K562 (cell line): ENCODE measurements around the gene USP7. TPM values are rescaled to one million over a fixed set of nuclear protein-coding genes. Genes with fewer than 3 reads are reported as not detected.

Experiments
- ATAC-seq: fragments of 200-7000 bp; cut with Tn5 transposase; 3 replicates; pipeline ENCODE4 v1.9.1; 2020; ENCODE audit warnings: moderate library complexity
- BruUV-seq: library from RNA; stranded (reverse); fragments of 400-500 nt; replicated peaks from 2 replicates; lab custom pipeline; 2021; lab: Mats Ljungman, UMichigan
- CTCF ChIA-PET: fragments of 300-600 bp; formaldehyde crosslinking; extraction: SDS; loops from one replicate; lab custom pipeline; 2021; ENCODE audit warnings: low intra/inter-chr PET ratio; lab: Yijun Ruan, JAX
- POLR2A ChIA-PET: fragments of 300-600, 350-650 bp; sonication (Branson Sonifier 250); formaldehyde crosslinking; extraction: SDS; loops from one replicate; lab custom pipeline; 2021; ENCODE audit warnings: antibody characterized with exemption, inconsistent platforms; lab: Yijun Ruan, JAX
- DNase-seq, 4 experiments: peaks; one replicate each; pipeline versions ENCODE4 v3.0.0 to v3.0.0-alpha.2; 2011 to 2018; ENCODE audit warnings: low spot score in 3 of 4, mixed read lengths in 3 of 4; ENCODE audit errors: extremely low read depth in 1 of 4
- FAIRE-seq: peaks from 2 replicates; lab custom pipeline; 2011; peaks lifted over from hg19 to GRCh38; lab: Jason Lieb, UNC
- H2AFZ ChIP-seq: 2 replicates; pipeline ENCODE4 v1.6.0; 2011; ENCODE audit warnings: low read depth, low read length, control low read depth, inconsistent platforms
- H3K27ac ChIP-seq: fragments of 200-600 bp; 3 replicates; pipeline ENCODE4 v1.8.0; 2011; ENCODE audit warnings: low read depth, mild to moderate bottlenecking, control low read depth, inconsistent platforms, low read length, moderate library complexity, mixed read lengths; ENCODE audit errors: extremely low read depth
- H3K27me3 ChIP-seq, 2 experiments: fragments of 300-600 bp in 1 of 2; 2 replicates in 1 of 2; 3 replicates in 1 of 2; pipeline versions ENCODE4 v1.6.0 to v1.8.0; 2011; ENCODE audit warnings: inconsistent platforms in 2 of 2, low read length in 2 of 2, mild to moderate bottlenecking in 1 of 2, mixed read lengths in 1 of 2, moderate library complexity in 1 of 2; ENCODE audit not compliant: control insufficient read depth in 2 of 2, insufficient read depth in 2 of 2
- H3K36me3 ChIP-seq: fragments of 300-600 bp; 3 replicates; pipeline ENCODE4 v1.8.0; 2011; ENCODE audit warnings: mild to moderate bottlenecking, low read length, inconsistent platforms; ENCODE audit not compliant: control insufficient read depth, insufficient read depth
- H3K4me1 ChIP-seq, 2 experiments: fragments of 200-600 bp in 1 of 2; replicated peaks in 1 of 2; 2 replicates in 1 of 2; 3 replicates in 1 of 2; pipeline versions ENCODE4 v1.5.1 to v1.8.0; 2011; ENCODE audit warnings: inconsistent platforms in 2 of 2, low read length in 2 of 2, mild to moderate bottlenecking in 1 of 2, mixed read lengths in 1 of 2, moderate library complexity in 1 of 2; ENCODE audit not compliant: control insufficient read depth in 2 of 2, insufficient read depth in 2 of 2
- H3K4me2 ChIP-seq: 2 replicates; pipeline ENCODE4 v1.6.1; 2011; ENCODE audit warnings: low read length, control low read depth, inconsistent platforms, mixed read lengths; ENCODE audit not compliant: insufficient read depth
- H3K4me3 ChIP-seq: fragments of 200-600 bp; sonication (generic), shearing (Covaris generic); 2 replicates; pipeline ENCODE4 v1.5.1; 2016; ENCODE audit warnings: control low read depth, inconsistent platforms
- H3K79me2 ChIP-seq: fragments of 200-600 bp; 3 replicates; pipeline ENCODE4 v1.8.0; 2011; ENCODE audit warnings: low read length, inconsistent platforms; ENCODE audit not compliant: control insufficient read depth, insufficient read depth
- H3K9ac ChIP-seq, 2 experiments: 2 replicates each; pipeline versions ENCODE4 v1.6.0 to v1.6.1; 2011; ENCODE audit warnings: low read depth in 2 of 2, low read length in 2 of 2, control low read depth in 1 of 2, inconsistent platforms in 1 of 2, mild to moderate bottlenecking in 1 of 2, mixed read lengths in 1 of 2; ENCODE audit not compliant: insufficient read depth in 1 of 2
- H3K9me1 ChIP-seq: one replicate; pipeline ENCODE4 v1.6.0; 2011; ENCODE audit warnings: inconsistent platforms, mild to moderate bottlenecking, low read length, moderate library complexity; ENCODE audit not compliant: control insufficient read depth, insufficient read depth
- H3K9me3 ChIP-seq: replicated peaks from 2 replicates; pipeline ENCODE4 v1.5.1; 2011; ENCODE audit warnings: low read depth, low read length, inconsistent platforms; ENCODE audit not compliant: control insufficient read depth, insufficient read depth
- H4K20me1 ChIP-seq: replicated peaks from 2 replicates; pipeline ENCODE4 v1.6.1; 2011; ENCODE audit warnings: low read length, inconsistent platforms, mixed read lengths; ENCODE audit not compliant: control insufficient read depth, insufficient read depth
- POLR2B ChIP-seq: fragments of 450-650 bp; IDR thresholded peaks from 2 replicates; pipeline ENCODE4 v1.6.1; 2018; ENCODE audit warnings: low read depth; ENCODE audit not compliant: partially characterized antibody
- RBFOX2 ChIP-seq: fragments of 200-400 bp; formaldehyde crosslinking; IDR thresholded peaks from 2 replicates; pipeline ENCODE4 v1.6.1; 2017; ENCODE audit warnings: low read depth, mild to moderate bottlenecking, low read length, moderate library complexity
- U2AF2 ChIP-seq: fragments of 200-400 bp; formaldehyde crosslinking; optimal IDR thresholded peaks from 2 replicates; pipeline ENCODE3; 2017; ENCODE audit warnings: low read depth, mild to moderate bottlenecking, low read length
- ZNF277 ChIP-seq: fragments of 250-450 bp; sonication (Bioruptor Pico); IDR thresholded peaks from 2 replicates; pipeline ENCODE4 v1.8.0; 2022; ENCODE audit warnings: inconsistent platforms, mild to moderate bottlenecking, moderate library complexity, borderline replicate concordance
- ZNF436 ChIP-seq: fragments of 250-450, 450-650 bp; sonication (Bioruptor Pico); formaldehyde crosslinking; IDR thresholded peaks from 2 replicates; pipeline ENCODE4 v1.7.0; 2020; ENCODE audit warnings: mild to moderate bottlenecking
- ZNF79 ChIP-seq: fragments of 250-450 bp; sonication (Bioruptor Pico); IDR thresholded peaks from 2 replicates; pipeline ENCODE4 v1.4.0; 2020; ENCODE audit warnings: low read depth, mild to moderate bottlenecking, moderate library complexity
- WGBS: fragments of 100-300 bp; shearing (Covaris generic); methylation state at CpG from one replicate; pipeline ENCODE4 v1.1.6; 2016; ENCODE audit warnings: low coverage, mixed read lengths; ENCODE audit not compliant: insufficient coverage; ENCODE audit errors: missing lambda C conversion rate; 5-methylcytosine and 5-hydroxymethylcytosine counted together
- in situ Hi-C: fragments of 300-500 bp; cut with MboI; formaldehyde crosslinking; loops from 4 replicates; pipeline ENCODE4 v1.15.0; 2018; ENCODE audit warnings: inconsistent platforms, mixed read lengths
- intact Hi-C: fragments of 100-400 bp; cut with micrococcal nuclease; formaldehyde crosslinking; loops from 2 replicates; pipeline ENCODE4 v1.14.2; 2022
- polyA plus RNA-seq, 8 experiments: library from polyadenylated mRNA; depleted of rRNA in 4 of 8; stranded (reverse) in 5 of 8; unstranded in 3 of 8; fragments of >200 nt; fragmentation: Nextera tagmentation in 2 of 8; fragmentation: Illumina TruSeq in 1 of 8; extraction: Ambion mirVana in 2 of 8; extraction: Trizol in 1 of 8; gene quantifications; 2 replicates each; pipeline versions ENCODE4 v1.2.1 to v1.2.3, GENCODE V29; 2011 to 2014; ENCODE audit warnings: inconsistent platforms in 1 of 8, missing spikeins in 1 of 8
- total RNA-seq, 7 experiments: library from RNA; depleted of rRNA in 6 of 7; stranded (reverse); fragments of >200 nt in 6 of 7; fragmentation: Illumina TruSeq in 2 of 7; extraction: Trizol in 2 of 7; gene quantifications; 2 replicates each; pipeline versions ENCODE4 v1.2.1 to v1.2.3, GENCODE V29; 2011 to 2021; ENCODE audit warnings: low replicate concordance in 1 of 7

USP7 gene
- total and polyA plus RNA-seq, 9 of the 15 experiments (the other 6 are each of a cell fraction or from before 2014, with no cell fraction given), result 17.1 to 145 (median 57.9) TPM

DNA sequence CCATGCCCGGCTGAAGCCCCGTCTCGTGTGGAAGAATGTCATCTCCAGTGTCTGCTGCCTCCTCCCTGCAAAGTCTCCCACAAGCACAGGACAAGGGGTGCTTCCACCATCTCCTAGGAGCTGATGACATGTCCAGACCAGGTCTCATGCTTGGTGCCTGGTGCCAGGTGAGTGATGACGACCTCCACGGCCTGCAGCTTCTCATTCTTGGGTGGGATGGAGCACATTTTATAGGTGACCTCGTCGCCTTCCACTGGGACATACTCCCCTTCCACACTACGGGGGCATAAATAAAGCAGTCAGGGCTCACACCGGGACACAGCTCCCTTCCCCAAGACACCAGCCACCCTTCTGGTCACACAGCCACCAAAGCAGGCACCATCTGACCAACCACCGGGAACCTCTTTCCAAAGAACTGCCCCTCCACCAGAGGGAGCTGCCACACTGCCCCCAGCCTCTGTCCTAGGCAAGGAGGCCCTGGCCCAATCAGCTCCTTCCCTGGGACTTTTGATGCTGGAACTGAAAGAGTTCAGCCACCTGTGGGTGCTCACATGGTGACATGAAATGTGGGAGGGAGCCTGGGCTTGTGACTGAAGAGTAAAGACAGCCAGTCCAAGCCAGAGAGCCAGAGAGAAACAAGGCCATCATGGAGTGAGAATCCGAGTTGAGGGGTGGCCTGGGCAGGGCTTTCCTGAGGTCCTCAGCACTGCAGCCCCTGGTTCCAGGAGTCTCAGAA is 108.5 kb downstream of the USP7 start (continued):
- TF ChIP-seq RBFOX2, result no peak

GRCh38 chr16:8854298-8854948 is 109.3 kb downstream of the USP7 start:
- no peak for FAIRE-seq
- Histone ChIP-seq H3K36me3 (peaks cover 88% of the 10 kb centered on the region; the same call in 2 of the 3 replicates), H3K79me2 (peaks cover 4% of the 10 kb centered on the region; the same call in 1 of the 3 replicates), H3K4me2 (no peak overlapping the region), H4K20me1 (peaks cover 2% of the 10 kb centered on the region), H3K9ac (no peak overlapping the region), H3K27ac (no peak overlapping the region), H3K9me3 (no peaks in the 10 kb centered on the region), H3K4me3 (no peak overlapping the region), H3K27me3 (no peaks in the 10 kb centered on the region), H3K4me1 (peaks cover 0 to 13% of the 10 kb centered on the region in 2 experiments; a peak in 1 of 5 replicates), H2AFZ (no peak overlapping the region), H3K9me1 (peaks cover 3% of the 10 kb centered on the region)
- BruUV-seq, result no TSS peak
- WGBS, result 85% methylated on average over 8 of the region's 9 CpGs
- DNase-seq, result no peak
- peak; percentile 6 for TF ChIP-seq POLR2B
- TF ChIP-seq ZNF277, result no peak
- TF ChIP-seq ZNF436 (CRISPR knock-in tag), result no peak
- TF ChIP-seq ZNF79 (CRISPR knock-in tag), result no peak
- TF ChIP-seq U2AF2, result no peak
- ChIA-PET CTCF (interaction anchor here (0.6 kb wide), 1 partner anchor 26 kb away, joined by 3 read pairs; no protein-coding TSS in a partner anchor), POLR2A (interaction anchor here (0.6 to 2.3 kb wide), 7 partner anchors 9 to 110 kb away, joined by 3 to 11 read pairs (median 3); partner anchors contain the start of gene CARHSP1)
- intact Hi-C loops (no loop called here), in situ Hi-C loops (no loop called here)
- no peak for ATAC-seq
